H1 (cell line): ENCODE results near the gene DNAH10. TPM values are rescaled to one million over a fixed set of nuclear protein-coding genes. Genes with fewer than 3 reads are reported as not detected.

Experiments used
- CTCF ChIA-PET: fragments of 300-600 bp; sonication (Branson Sonifier 250); formaldehyde crosslinking; loops from one replicate; lab custom pipeline; 2021; ENCODE audit not compliant: partially characterized antibody; lab: Charles Lee
- POLR2A ChIA-PET: fragments of 300-600 bp; sonication (Branson Sonifier 250); formaldehyde crosslinking; loops from one replicate; lab custom pipeline; 2021; ENCODE audit warnings: inconsistent platforms; ENCODE audit not compliant: partially characterized antibody; lab: Charles Lee
- DNase-seq, 2 experiments: peaks; one replicate each; pipeline versions ENCODE4 v3.0.0 to v3.0.0-alpha.2; 2010 to 2022; ENCODE audit warnings: low spot score in 2 of 2, low read depth in 1 of 2, mixed read lengths in 1 of 2
- FAIRE-seq: peaks from 2 replicates; lab custom pipeline; 2011; peaks lifted over from hg19 to GRCh38; lab: Jason Lieb, UNC
- H2AFZ ChIP-seq: 2 replicates; pipeline ENCODE4 v1.8.1; 2012; ENCODE audit warnings: low read length, inconsistent platforms
- H2AK5ac ChIP-seq: 2 replicates; pipeline ENCODE4 v1.6.1; 2013; ENCODE audit warnings: low read depth, low read length
- H2BK120ac ChIP-seq: replicated peaks from 2 replicates; pipeline ENCODE3; 2013; ENCODE audit warnings: low read depth, low read length, inconsistent platforms
- H2BK12ac ChIP-seq: 2 replicates; pipeline ENCODE4 v1.6.1; 2013; ENCODE audit warnings: low read depth, low read length
- H2BK15ac ChIP-seq: 2 replicates; pipeline ENCODE4 v1.6.1; 2013; ENCODE audit warnings: low read length
- H2BK20ac ChIP-seq: 2 replicates; pipeline ENCODE4 v1.6.1; 2013; ENCODE audit warnings: low read length
- H2BK5ac ChIP-seq: 2 replicates; pipeline ENCODE4 v1.6.1; 2013; ENCODE audit warnings: low read depth, low read length
- H3K14ac ChIP-seq: 2 replicates; pipeline ENCODE4 v1.6.1; 2013; ENCODE audit warnings: inconsistent platforms; ENCODE audit not compliant: insufficient read length
- H3K18ac ChIP-seq: 2 replicates; pipeline ENCODE4 v1.6.1; 2013; ENCODE audit warnings: low read length; ENCODE audit errors: extremely low read depth
- H3K23ac ChIP-seq: 2 replicates; pipeline ENCODE4 v1.6.1; 2013; ENCODE audit warnings: inconsistent platforms; ENCODE audit not compliant: insufficient read length
- H3K23me2 ChIP-seq: 2 replicates; pipeline ENCODE4 v1.6.1; 2013; ENCODE audit warnings: low read depth, low read length
- H3K27ac ChIP-seq: 2 replicates; pipeline ENCODE4 v1.6.1; 2011; ENCODE audit warnings: low read depth, low read length, inconsistent platforms
- H3K27me3 ChIP-seq, 4 experiments: replicated peaks in 1 of 4; 1 replicate in 1 of 4; 2 replicates in 3 of 4; pipeline versions ENCODE4 v1.6.1 to v1.8.1; 2011 to 2013; ENCODE audit warnings: low read length in 3 of 4, mild to moderate bottlenecking in 3 of 4, inconsistent platforms in 2 of 4, mixed read lengths in 2 of 4, moderate library complexity in 1 of 4; ENCODE audit not compliant: control insufficient read depth in 3 of 4, insufficient read depth in 3 of 4; ENCODE audit errors: extremely low read depth in 1 of 4
- H3K36me3 ChIP-seq, 4 experiments: 2 replicates each; pipeline versions ENCODE4 v1.6.1 to v1.8.1; 2011 to 2013; ENCODE audit warnings: mild to moderate bottlenecking in 4 of 4, low read length in 3 of 4, moderate library complexity in 2 of 4, control low read depth in 1 of 4, inconsistent platforms in 1 of 4; ENCODE audit not compliant: insufficient read depth in 4 of 4, control insufficient read depth in 2 of 4
- H3K4ac ChIP-seq: replicated peaks from 2 replicates; pipeline ENCODE3; 2013; ENCODE audit warnings: low read length, low read depth, mixed read lengths, inconsistent platforms; ENCODE audit not compliant: insufficient read length
- H3K4me1 ChIP-seq, 4 experiments: replicated peaks in 1 of 4; 1 replicate in 1 of 4; 2 replicates in 3 of 4; pipeline versions ENCODE4 v1.6.1 to v1.8.1; 2011 to 2013; ENCODE audit warnings: low read length in 3 of 4, inconsistent platforms in 2 of 4, mixed read lengths in 1 of 4; ENCODE audit not compliant: insufficient read depth in 4 of 4, control insufficient read depth in 3 of 4
- H3K4me2 ChIP-seq, 2 experiments: 2 replicates each; pipeline versions ENCODE4 v1.6.1 to v1.8.1; 2011 to 2013; ENCODE audit warnings: low read depth in 2 of 2, low read length in 2 of 2, control low read depth in 1 of 2, inconsistent platforms in 1 of 2, mild to moderate bottlenecking in 1 of 2; ENCODE audit not compliant: insufficient read depth in 1 of 2
- H3K4me3 ChIP-seq, 4 experiments: fragments of 200-600, 300-600 bp in 1 of 4; sonication (generic), shearing (Covaris generic), sonication (Bioruptor Twin) in 1 of 4; 2 replicates each; pipeline versions ENCODE4 v1.5.1 to v1.8.1; 2011 to 2016; ENCODE audit warnings: low read length in 4 of 4, low read depth in 3 of 4, control low read depth in 2 of 4, inconsistent platforms in 2 of 4, mild to moderate bottlenecking in 2 of 4, mixed read lengths in 1 of 4, moderate library complexity in 1 of 4; ENCODE audit not compliant: insufficient read depth in 2 of 4; ENCODE audit errors: extremely low read depth in 1 of 4
- H3K56ac ChIP-seq: replicated peaks from 2 replicates; pipeline ENCODE3; 2013; ENCODE audit warnings: low read depth, mild to moderate bottlenecking, mixed read lengths, low read length, inconsistent platforms; ENCODE audit not compliant: insufficient read length
- H3K79me1 ChIP-seq: 2 replicates; pipeline ENCODE4 v1.6.1; 2013; ENCODE audit warnings: low read depth, low read length, control low read depth
- H3K79me2 ChIP-seq, 2 experiments: 2 replicates each; pipeline versions ENCODE4 v1.6.1 to v1.8.1; 2012 to 2013; ENCODE audit warnings: low read length in 2 of 2, mild to moderate bottlenecking in 2 of 2, inconsistent platforms in 1 of 2; ENCODE audit not compliant: insufficient read depth in 2 of 2, control insufficient read depth in 1 of 2
- H3K9ac ChIP-seq, 4 experiments: replicated peaks in 1 of 4; 1 replicate in 1 of 4; 2 replicates in 3 of 4; pipeline versions ENCODE4 v1.6.1 to v1.8.1; 2011 to 2013; ENCODE audit warnings: low read depth in 3 of 4, low read length in 3 of 4, control low read depth in 2 of 4, mild to moderate bottlenecking in 2 of 4, moderate library complexity in 2 of 4, inconsistent platforms in 1 of 4; ENCODE audit errors: extremely low read depth in 1 of 4
- H3K9me3 ChIP-seq, 2 experiments: 2 replicates each; pipeline versions ENCODE4 v1.6.1 to v1.8.1; 2012 to 2013; ENCODE audit warnings: mild to moderate bottlenecking in 2 of 2, moderate library complexity in 2 of 2, control low read depth in 1 of 2, inconsistent platforms in 1 of 2, low read depth in 1 of 2, low read length in 1 of 2, mixed read lengths in 1 of 2; ENCODE audit not compliant: insufficient read depth in 2 of 2
- H4K20me1 ChIP-seq, 2 experiments: replicated peaks in 1 of 2; 2 replicates each; pipeline versions ENCODE3 to v1.8.1; 2011 to 2013; ENCODE audit warnings: inconsistent platforms in 2 of 2, low read length in 2 of 2, mild to moderate bottlenecking in 1 of 2; ENCODE audit not compliant: insufficient read depth in 2 of 2, control insufficient read depth in 1 of 2
- H4K5ac ChIP-seq: 2 replicates; pipeline ENCODE4 v1.6.1; 2013; ENCODE audit warnings: low read length, low read depth, mixed read lengths, inconsistent platforms; ENCODE audit not compliant: insufficient read length
- H4K8ac ChIP-seq: 2 replicates; pipeline ENCODE4 v1.8.0; 2013; ENCODE audit warnings: mild to moderate bottlenecking, moderate library complexity, low read length, inconsistent platforms; ENCODE audit not compliant: insufficient read depth; ENCODE audit errors: extremely low read depth
- H4K91ac ChIP-seq: replicated peaks from 2 replicates; pipeline ENCODE3; 2013; ENCODE audit warnings: low read length, mixed read lengths, inconsistent platforms; ENCODE audit not compliant: insufficient read length
- JUND ChIP-seq: IDR thresholded peaks from 2 replicates; pipeline ENCODE4 v1.6.1; 2011; ENCODE audit warnings: mild to moderate bottlenecking, improper control_type of control experiment, low read length
- SIX5 ChIP-seq: IDR thresholded peaks from 2 replicates; pipeline ENCODE4 v1.6.1; 2011; ENCODE audit warnings: mild to moderate bottlenecking, low read depth, low read length
- TAF7 ChIP-seq: optimal IDR thresholded peaks from 2 replicates; pipeline ENCODE3; 2011; ENCODE audit warnings: low read depth, mild to moderate bottlenecking, inconsistent platforms, low read length, moderate library complexity, borderline replicate concordance
- WGBS, 2 experiments: shearing (Covaris generic) in 1 of 2; methylation state at CpG; one replicate each; pipeline versions ENCODE4 v1.1.6 to v1.1.7; 2013 to 2015; ENCODE audit warnings: low lambda C conversion rate in 2 of 2, mixed read lengths in 2 of 2, inconsistent platforms in 1 of 2, low coverage in 1 of 2, missing lambda C conversion rate in 1 of 2; ENCODE audit not compliant: insufficient replicate concordance in 2 of 2, insufficient coverage in 1 of 2, insufficient read length in 1 of 2; ENCODE audit errors: extremely low coverage in 1 of 2, missing lambda C conversion rate in 1 of 2; 5-methylcytosine and 5-hydroxymethylcytosine counted together
- polyA plus RNA-seq, 7 experiments: library from polyadenylated mRNA; depleted of rRNA in 3 of 7; stranded (reverse) in 5 of 7; unstranded in 2 of 7; fragments of >200 nt in 5 of 7; fragments of 200-250 nt in 2 of 7; gene quantifications; 1 replicate in 5 of 7; 2 replicates in 1 of 7; 4 replicates in 1 of 7; pipeline versions ENCODE4 v1.2.1 to v1.2.3, GENCODE V29; 2011 to 2013; ENCODE audit warnings: missing spikeins in 2 of 7, mixed read lengths in 2 of 7
- total RNA-seq: library from RNA; stranded (reverse); fragmentation: NEBNext Ultra II Directional; extraction: Animal tissue kit (Norgen Biotek cat#: 25700); gene quantifications from 2 replicates; pipeline ENCODE4 v1.2.1, GENCODE V29; 2021

The DNAH10 gene
- total and polyA plus RNA-seq, 2 of the 8 experiments (the other 6 are each of a cell fraction or from before 2014, with no cell fraction given) = 0.02 to 0.24 TPM

DNA sequence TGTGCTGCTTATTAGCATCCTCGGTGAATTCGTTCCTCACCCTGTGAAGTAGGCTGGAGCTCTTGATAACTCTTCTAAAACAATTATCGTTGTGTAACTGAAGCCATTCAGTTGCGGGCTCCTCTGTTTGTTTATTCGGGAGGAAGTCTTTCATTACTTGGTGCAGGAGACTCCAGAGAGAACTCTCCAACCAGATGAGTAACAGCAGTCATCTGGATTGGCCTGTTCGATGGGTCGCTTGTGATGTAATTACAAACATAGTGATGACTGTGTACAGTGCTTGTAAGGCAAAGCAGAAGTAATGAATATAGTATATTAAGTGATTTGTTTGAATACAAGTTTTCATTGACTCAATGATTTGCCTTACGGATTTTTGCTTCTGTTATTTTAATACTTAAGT is 39.1 kb upstream of the DNAH10 start:
- Histone ChIP-seq H3K27me3 (no peaks in the 10 kb centered on the region), H2AK5ac (no peak overlapping the region), H3K23me2 (no peaks in the 10 kb centered on the region), H3K18ac (no peak overlapping the region), H4K5ac (no peak overlapping the region), H3K4me1 (no peaks in the 10 kb centered on the region), H4K20me1 (peaks cover 2 to 5% of the 10 kb centered on the region in 2 experiments), H3K36me3 (peaks cover 16 to 79% (median 54%) of the 10 kb centered on the region in 4 experiments; a peak in 7 of 8 replicates), H3K9me3 (no peaks in the 10 kb centered on the region), H2BK12ac (no peak overlapping the region), H4K8ac (no peak overlapping the region), H3K23ac (no peak overlapping the region), H3K79me1 (no peaks in the 10 kb centered on the region), H2BK15ac (no peak overlapping the region), H3K56ac (no peak overlapping the region), H3K4me3 (no peak overlapping the region), H3K14ac (no peak overlapping the region), H3K9ac (no peak overlapping the region), H2BK120ac (no peak overlapping the region), H4K91ac (no peak overlapping the region), H3K4ac (no peak overlapping the region), H3K27ac (no peak overlapping the region), H3K4me2 (no peak overlapping the region), H2BK20ac (no peak overlapping the region), H3K79me2 (no peaks in the 10 kb centered on the region; a peak in 1 of 4 replicates), H2AFZ (no peak overlapping the region), H2BK5ac (no peak overlapping the region)
- WGBS, 2 experiments = 92% methylated on average over 8 of the region's 8 CpGs; no CpG with 5 or more reads in 1 of the 2 experiments
- ChIA-PET POLR2A (interaction anchor here (4.7 kb wide), 1 partner anchor 10 kb away, joined by 21 read pairs; the partner anchor contains the start of gene ATP6V0A2), CTCF (no interaction called here)
- FAIRE-seq = no peak
- no peak for DNase-seq
- TF ChIP-seq SIX5 (no peak), JUND (no peak), TAF7 (no peak)
